Measurements from ENCODE around the gene LTF. TPM values are rescaled to one million over a fixed set of nuclear protein-coding genes. Genes with fewer than 3 reads are reported as not detected.
A peak's percentile ranks its signal among the peaks of the same experiment; 100 is the strongest.

LTF gene
- total RNA-seq, 1 donor: 3.2 TPM

DNA sequence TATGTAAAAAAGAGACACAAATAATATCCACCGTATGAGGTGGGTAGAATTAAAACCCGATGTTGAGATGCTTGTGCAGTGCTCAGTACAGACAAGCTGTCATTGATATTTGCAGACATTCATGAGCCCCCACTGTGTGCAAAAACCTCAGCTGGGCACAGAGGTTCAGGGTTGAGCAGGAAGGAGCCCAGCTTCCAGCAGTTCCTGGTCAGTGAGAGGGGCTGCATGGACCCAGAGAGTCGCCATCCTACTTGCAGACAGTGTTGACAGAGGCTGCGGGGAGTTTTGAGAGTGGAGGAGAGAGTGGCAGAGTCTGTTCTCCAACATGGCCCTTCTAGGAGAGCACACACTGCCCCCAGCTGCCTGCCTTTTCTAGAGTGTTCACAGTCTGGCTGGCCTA lies 6.1 kb upstream of the LTF start:
- DNase-seq (ENCODE audit: low read depth in 2 of 3, low spot score in 2 of 3): no peak

DNA sequence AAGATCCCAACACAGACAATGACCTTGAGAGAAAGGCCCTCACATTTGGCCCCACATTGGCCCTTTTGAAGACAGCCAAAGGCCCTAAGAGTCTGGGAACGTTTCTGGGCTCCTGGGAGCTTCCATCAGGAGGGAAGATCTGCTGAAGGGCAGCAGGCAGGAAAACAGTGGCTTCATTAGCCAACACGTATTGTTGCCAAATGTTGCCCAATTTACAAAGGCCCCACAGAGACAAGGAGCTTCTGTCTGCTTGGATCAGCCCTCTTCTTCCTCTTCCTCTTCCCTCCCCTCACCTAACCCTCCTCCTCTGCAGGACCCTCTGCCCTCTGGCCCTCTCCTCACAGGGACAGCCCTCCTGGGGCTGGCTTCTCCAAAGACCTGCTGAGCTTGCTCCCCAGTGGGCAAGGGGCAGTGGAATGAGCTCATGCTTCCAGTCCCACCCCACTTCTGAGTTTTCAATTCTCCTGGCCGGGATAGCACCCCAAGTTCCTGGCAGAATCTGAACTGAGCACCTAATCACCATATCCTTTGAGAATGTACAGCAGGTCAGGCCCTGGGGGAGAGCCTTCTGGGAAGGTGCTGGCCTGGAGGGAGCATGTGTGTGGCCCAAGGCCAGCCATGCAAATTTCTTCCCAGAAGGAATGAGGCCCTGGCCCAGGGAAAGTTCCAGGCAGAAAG lies 5.1 kb upstream of the LTF start:
- no peak for DNase-seq (ENCODE audit: low read depth in 2 of 3, low spot score in 2 of 3)

DNA sequence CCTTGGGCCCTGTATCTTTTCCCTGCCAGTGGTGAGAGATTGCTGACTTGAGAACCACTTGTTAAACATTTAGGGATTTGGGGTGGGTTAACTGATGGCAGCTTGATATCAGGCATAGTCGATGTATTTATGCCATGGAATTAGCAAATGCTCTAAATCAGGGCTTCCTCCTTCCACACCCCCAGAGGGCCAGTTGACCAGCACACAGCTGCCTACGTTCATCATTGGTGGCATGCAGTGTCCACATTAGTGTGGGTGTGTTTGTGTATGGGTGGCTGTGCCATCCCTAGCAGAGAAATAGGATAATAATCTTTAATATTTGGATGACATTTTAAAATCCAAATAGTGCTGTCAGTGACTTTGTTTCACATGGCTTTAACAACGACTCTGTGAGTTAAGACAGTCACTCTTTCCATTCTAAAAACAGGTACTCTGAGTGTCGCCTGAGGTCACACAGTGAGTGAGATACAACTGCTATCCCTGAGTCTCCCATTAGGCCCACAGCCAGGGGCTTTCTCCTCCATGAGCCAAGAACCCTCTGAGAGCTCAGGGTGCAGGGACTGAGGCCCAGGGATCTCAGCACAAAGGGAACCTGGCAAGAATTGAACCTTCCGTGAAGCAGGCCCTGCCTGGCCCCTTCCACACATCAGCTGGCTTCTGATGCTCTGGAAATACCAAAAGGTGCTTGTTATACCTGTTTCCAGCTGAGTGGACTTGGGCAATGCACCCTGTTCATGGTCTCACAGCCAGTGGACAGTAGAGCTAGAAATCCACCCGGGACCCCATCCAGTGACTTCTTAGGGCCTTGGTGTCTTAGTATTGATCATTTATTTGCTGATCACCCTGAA lies 4.3 kb upstream of the LTF start:
- DNase-seq (ENCODE audit: low read depth in 2 of 3, low spot score in 2 of 3): no peak

- no peak for DNase-seq (ENCODE audit: low read depth in 2 of 3, low spot score in 2 of 3)
Observed at GRCh38 chr3:46467562-46467961, 2.9 kb upstream of the LTF start.

- DNase-seq (ENCODE audit: low read depth in 2 of 3, low spot score in 2 of 3): no peak
Observed at GRCh38 chr3:46466871-46467403, 2.2 kb upstream of the LTF start.

- DNase-seq (ENCODE audit: low read depth in 2 of 3, low spot score in 2 of 3): no peak
Observed at GRCh38 chr3:46466273-46466672, 1.6 kb upstream of the LTF start.

DNA sequence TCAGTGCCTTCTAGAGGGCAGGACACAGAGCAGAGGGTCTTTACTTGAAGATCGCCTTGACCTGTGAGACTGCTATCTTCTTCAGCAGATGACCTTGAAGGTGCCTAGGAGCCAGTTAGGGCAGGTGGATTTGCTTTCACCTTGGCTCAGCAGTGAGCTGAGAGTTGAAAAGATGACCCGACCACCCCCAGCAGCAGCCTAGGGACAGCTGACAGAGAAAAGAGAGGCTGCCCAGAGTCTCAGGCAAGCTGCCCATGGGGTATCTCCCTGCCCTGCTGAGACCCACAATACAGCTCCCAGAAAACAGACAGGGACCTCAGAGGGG lies 453 bp upstream of the LTF start:
- no peak for DNase-seq (ENCODE audit: low read depth in 2 of 3, low spot score in 2 of 3)

- no peak for DNase-seq (ENCODE audit: low read depth in 2 of 3, low spot score in 2 of 3)
Observed at GRCh38 chr3:46463868-46464241, 850 bp downstream of the LTF start.

DNA sequence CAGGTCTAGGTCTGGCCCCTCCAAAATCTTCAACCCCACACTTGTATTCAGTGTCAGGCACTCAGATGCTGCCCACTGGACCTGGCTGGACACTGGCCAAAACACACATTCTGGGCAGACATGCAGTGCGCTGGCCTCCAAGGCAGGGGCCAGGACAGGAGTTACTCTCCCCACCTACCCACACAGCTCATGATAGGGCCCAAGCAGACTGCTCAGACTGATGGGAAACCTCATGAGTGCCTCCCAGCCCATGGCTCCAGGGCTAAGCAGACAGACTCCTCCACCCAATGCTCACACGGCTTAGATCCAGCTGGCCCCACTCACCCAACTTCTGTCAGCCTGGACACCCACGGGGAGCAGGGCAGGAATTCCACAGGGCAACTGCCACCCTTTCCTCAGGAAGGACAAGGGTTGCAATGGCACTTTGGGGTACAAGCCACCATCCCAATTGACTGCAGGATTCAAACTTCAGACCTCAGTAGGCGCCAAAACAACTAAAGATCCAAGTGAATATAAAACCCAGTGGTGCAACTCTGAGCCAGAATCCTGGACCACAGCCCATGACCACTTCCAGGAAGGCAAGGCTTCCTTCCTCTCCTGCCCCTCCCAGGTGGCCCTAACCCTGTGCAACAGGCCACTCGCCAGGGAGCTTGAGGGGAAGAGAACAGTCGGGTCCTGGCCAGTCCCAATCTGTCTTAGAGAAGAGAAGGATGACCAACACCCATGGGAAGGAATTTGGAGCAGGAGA lies 1.4 kb downstream of the LTF start:
- DNase-seq (ENCODE audit: low read depth in 2 of 3, low spot score in 2 of 3): no peak

- DNase-seq (ENCODE audit: low read depth in 2 of 3, low spot score in 2 of 3): no peak
Observed at GRCh38 chr3:46462511-46462910, 2.2 kb downstream of the LTF start.

- peak in 1 of 3 donors; percentile 14 for DNase-seq (ENCODE audit: low read depth in 2 of 3, low spot score in 2 of 3)
Observed at GRCh38 chr3:46462111-46462510, 2.6 kb downstream of the LTF start.

- DNase-seq (ENCODE audit: low read depth in 2 of 3, low spot score in 2 of 3): no peak
Observed at GRCh38 chr3:46460051-46460450, 4.7 kb downstream of the LTF start.

GRCh38 chr3:46456118-46456517 lies 8.6 kb downstream of the LTF start:
- DNase-seq (ENCODE audit: low read depth in 2 of 3, low spot score in 2 of 3): no peak

DNA sequence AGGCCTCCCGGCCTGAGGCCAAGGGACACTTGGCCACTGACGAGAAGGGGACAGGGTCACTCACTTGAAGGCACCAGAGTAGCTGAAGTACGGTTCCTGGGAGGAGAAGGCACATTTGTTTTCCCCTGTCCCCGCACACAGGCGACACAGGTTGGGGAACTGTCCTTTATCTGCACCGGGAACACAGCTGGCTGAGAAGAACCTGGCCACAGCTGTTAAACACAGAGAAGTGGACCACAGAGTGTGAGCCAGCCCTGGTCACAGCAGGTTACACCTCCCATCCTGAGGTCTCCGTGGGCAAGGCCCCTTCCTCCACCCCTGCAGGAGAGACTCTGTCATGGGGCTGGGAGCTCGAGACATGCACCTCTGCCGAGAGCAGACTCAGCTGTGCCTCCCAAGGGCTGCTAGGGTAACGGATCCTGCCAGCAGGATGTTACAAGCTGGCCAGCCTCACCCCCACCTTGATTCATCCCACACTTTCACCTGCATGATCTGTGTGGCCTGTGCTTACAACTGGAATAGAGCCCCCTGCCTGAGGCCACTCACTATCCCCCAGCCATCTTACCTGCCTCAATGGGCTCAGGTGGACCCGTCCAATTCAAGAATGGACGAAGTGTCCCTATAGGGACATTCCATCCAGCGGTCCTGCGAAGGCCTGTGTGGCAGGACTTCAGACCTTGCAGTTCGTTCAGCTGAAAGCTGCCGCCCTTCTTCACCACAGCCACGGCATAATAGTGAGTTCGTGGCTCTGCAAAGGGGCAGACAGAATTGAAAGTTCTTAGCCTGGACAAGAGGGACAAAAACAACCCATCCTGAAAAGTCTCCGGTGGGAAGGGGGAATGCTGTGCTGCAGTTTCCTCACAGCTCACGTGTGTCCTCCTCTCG lies 9.2 kb downstream of the LTF start:
- DNase-seq (ENCODE audit: low read depth in 2 of 3, low spot score in 2 of 3): no peak

- no peak for DNase-seq (ENCODE audit: low read depth in 2 of 3, low spot score in 2 of 3)
Observed at GRCh38 chr3:46454606-46455005, 10.1 kb downstream of the LTF start.

DNA sequence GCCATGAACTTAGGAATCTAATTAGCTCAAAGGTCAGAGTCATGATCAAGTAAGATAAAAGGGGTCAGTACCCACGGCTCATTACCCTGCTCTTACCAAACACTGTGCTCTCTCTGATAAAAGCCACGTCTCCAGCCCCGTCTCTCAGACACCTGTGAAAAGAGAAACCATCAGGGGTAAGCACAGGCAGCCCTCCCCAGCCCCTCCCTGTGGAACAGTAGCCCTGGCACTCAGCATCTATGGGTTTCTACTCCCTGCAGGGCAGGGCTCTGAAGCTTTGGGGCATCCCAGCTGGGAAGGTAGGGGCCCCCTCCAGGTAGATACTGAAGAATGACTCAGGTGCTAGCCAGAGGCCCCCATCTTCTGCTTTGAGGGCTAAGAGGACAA lies 10.5 kb downstream of the LTF start:
- no peak for DNase-seq (ENCODE audit: low read depth in 2 of 3, low spot score in 2 of 3)

- DNase-seq (ENCODE audit: low read depth in 2 of 3, low spot score in 2 of 3): no peak
Observed at GRCh38 chr3:46453526-46454208, 11.0 kb downstream of the LTF start.

DNA sequence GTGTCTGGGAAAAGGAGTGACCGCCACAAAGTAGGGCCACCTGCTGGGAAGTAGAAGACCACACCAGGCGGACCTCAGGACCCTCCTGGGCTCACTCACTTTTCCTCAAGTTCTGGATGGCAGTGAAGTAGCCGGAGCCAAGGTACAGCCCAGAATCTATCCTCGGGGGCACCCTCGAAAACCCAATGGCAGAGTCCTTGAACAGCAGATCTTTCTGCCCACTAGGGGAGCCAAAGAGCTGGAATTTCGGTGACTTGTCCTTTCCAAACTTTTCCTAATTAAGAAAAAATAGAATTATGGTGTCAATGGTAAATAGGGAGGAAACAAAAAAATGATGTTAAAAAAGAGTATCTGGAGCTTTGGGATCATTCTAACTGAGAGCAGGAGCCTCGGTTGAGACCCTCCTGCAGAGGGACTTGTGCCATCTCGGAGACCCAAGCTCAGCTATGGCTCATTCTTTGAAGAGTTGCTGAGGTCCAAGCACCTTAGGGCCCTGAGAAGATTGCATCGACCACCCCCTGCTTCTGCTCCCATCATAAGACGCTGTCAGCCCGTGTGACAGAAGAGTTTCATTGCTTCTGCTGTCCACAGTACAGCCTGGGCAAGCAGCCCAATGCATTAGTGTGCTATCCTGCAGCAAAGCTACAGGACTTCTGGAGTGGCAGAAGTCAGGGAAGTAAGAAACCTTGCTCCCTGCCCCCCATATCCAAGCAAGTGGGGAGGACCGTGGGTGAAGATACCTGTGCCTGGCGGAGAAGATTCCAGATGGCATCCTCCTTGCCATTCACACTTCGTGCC lies 14.8 kb downstream of the LTF start:
- DNase-seq (ENCODE audit: low read depth in 2 of 3, low spot score in 2 of 3): no peak

GRCh38 chr3:46448721-46449120 lies 16.0 kb downstream of the LTF start:
- DNase-seq (ENCODE audit: low read depth in 2 of 3, low spot score in 2 of 3): no peak

All from hematopoietic multipotent progenitor cell (in vitro differentiated cells).